DND-41 (cell line): ENCODE results near the gene MSI2.

Experiments used
- ATAC-seq: fragments of 200-7000 bp; cut with Tn5 transposase; 3 replicates; pipeline ENCODE4 v1.9.1; 2021; ENCODE audit warnings: low read depth; ENCODE audit not compliant: insufficient read depth
- DNase-seq: peaks from one replicate; pipeline ENCODE4 v3.0.0-alpha.2; 2020
- H2AFZ ChIP-seq: 2 replicates; pipeline ENCODE4 v1.6.0; 2012; ENCODE audit warnings: low read depth, low read length
- H3K27ac ChIP-seq: 2 replicates; pipeline ENCODE4 v1.5.1; 2012; ENCODE audit warnings: low read length, inconsistent platforms
- H3K27me3 ChIP-seq: fragments of 200-600 bp; sonication (generic); 2 replicates; pipeline ENCODE4 v1.6.0; 2012; ENCODE audit warnings: low read length, mild to moderate bottlenecking, inconsistent platforms; ENCODE audit not compliant: insufficient read depth, poor library complexity
- H3K36me3 ChIP-seq: 2 replicates; pipeline ENCODE4 v1.5.1; 2012; ENCODE audit warnings: low read length, inconsistent platforms; ENCODE audit not compliant: insufficient read depth
- H3K4me1 ChIP-seq: 2 replicates; pipeline ENCODE4 v1.5.1; 2012; ENCODE audit warnings: mild to moderate bottlenecking, low read length; ENCODE audit not compliant: insufficient read depth
- H3K4me2 ChIP-seq: 2 replicates; pipeline ENCODE4 v1.6.0; 2012; ENCODE audit warnings: mild to moderate bottlenecking, moderate library complexity, low read length, inconsistent platforms; ENCODE audit not compliant: insufficient read depth
- H3K4me3 ChIP-seq, 2 experiments: fragments of 200-600 bp in 1 of 2; shearing (Covaris generic) in 1 of 2; 2 replicates each; pipeline ENCODE4 v1.5.1; 2012 to 2016; ENCODE audit warnings: inconsistent platforms in 2 of 2, low read length in 2 of 2, mild to moderate bottlenecking in 2 of 2, low read depth in 1 of 2, moderate library complexity in 1 of 2
- H3K79me2 ChIP-seq: 2 replicates; pipeline ENCODE4 v1.6.0; 2012; ENCODE audit warnings: low read length, inconsistent platforms; ENCODE audit not compliant: insufficient read depth
- H3K9ac ChIP-seq: 2 replicates; pipeline ENCODE4 v1.6.0; 2012; ENCODE audit warnings: low read depth, mild to moderate bottlenecking, inconsistent platforms, low read length, moderate library complexity
- H3K9me3 ChIP-seq: 2 replicates; pipeline ENCODE4 v1.5.1; 2012; ENCODE audit warnings: low read length, moderate library complexity, mild to moderate bottlenecking, inconsistent platforms; ENCODE audit not compliant: insufficient read depth, severe bottlenecking
- H4K20me1 ChIP-seq: 2 replicates; pipeline ENCODE4 v1.6.0; 2012; ENCODE audit warnings: low read length; ENCODE audit not compliant: insufficient read depth
- CTCF ChIP-seq: IDR thresholded peaks from 2 replicates; pipeline ENCODE4 v1.5.1; 2012; ENCODE audit warnings: borderline replicate concordance, low read length, moderate library complexity, mild to moderate bottlenecking; ENCODE audit not compliant: poor library complexity, severe bottlenecking; ENCODE audit errors: extremely low read depth
- EZH2 ChIP-seq: IDR thresholded peaks from 3 replicates; pipeline ENCODE4 v1.6.1; 2012; ENCODE audit warnings: borderline replicate concordance, low read depth, mild to moderate bottlenecking, moderate library complexity, low read length, inconsistent platforms; ENCODE audit not compliant: severe bottlenecking

Gene MSI2

GRCh38 chr17:57327176-57327970 lies 71.0 kb downstream of the MSI2 start:
- Histone ChIP-seq H3K27ac (peak overlapping the region; percentile 59), H3K4me3 (no peak overlapping the region), H4K20me1 (peaks cover 86% of the 10 kb centered on the region), H3K27me3 (no peaks in the 10 kb centered on the region), H3K9me3 (no peaks in the 10 kb centered on the region), H3K4me1 (peaks cover 49% of the 10 kb centered on the region), H3K9ac (no peak overlapping the region), H3K4me2 (no peak overlapping the region), H3K36me3 (peaks cover 95% of the 10 kb centered on the region), H2AFZ (no peak overlapping the region), H3K79me2 (peaks cover 100% of the 10 kb centered on the region)
- TF ChIP-seq CTCF = no peak
- no peak for TF ChIP-seq EZH2
- ATAC-seq (no peak), DNase-seq (no peak)

GRCh38 chr17:57328109-57328882 lies 72.0 kb downstream of the MSI2 start:
- TF ChIP-seq EZH2 (no peak), CTCF (no peak)
- Histone ChIP-seq H3K36me3 (peaks cover 92% of the 10 kb centered on the region), H3K9me3 (no peaks in the 10 kb centered on the region), H3K4me2 (no peak overlapping the region), H2AFZ (no peak overlapping the region), H3K27ac (peak overlapping the region; percentile 59), H4K20me1 (peaks cover 80% of the 10 kb centered on the region), H3K27me3 (no peaks in the 10 kb centered on the region), H3K4me1 (peaks cover 49% of the 10 kb centered on the region), H3K4me3 (no peak overlapping the region), H3K9ac (no peak overlapping the region), H3K79me2 (peaks cover 99% of the 10 kb centered on the region)
- ATAC-seq = peak; percentile 73
- peak; percentile 26 for DNase-seq

- H3K9ac ChIP-seq = no peak overlapping the region
- TF ChIP-seq CTCF (no peak), EZH2 (no peak)
- no peaks in the 10 kb centered on the region for H3K9me3 ChIP-seq
- peaks cover 87% of the 10 kb centered on the region for H3K36me3 ChIP-seq
- no peaks in the 10 kb centered on the region for H3K27me3 ChIP-seq
- peaks cover 45% of the 10 kb centered on the region for H3K4me1 ChIP-seq
- DNase-seq (no peak), ATAC-seq (no peak)
- H3K79me2 ChIP-seq = peaks cover 99% of the 10 kb centered on the region
- H2AFZ ChIP-seq = no peak overlapping the region
- no peak overlapping the region for H3K4me2 ChIP-seq
- H3K4me3 ChIP-seq = no peak overlapping the region
- peaks cover 77% of the 10 kb centered on the region for H4K20me1 ChIP-seq
- H3K27ac ChIP-seq = peak overlapping the region; percentile 52; the same call in 1 of the 2 replicates
Observed at GRCh38 chr17:57329380-57330214, 73.3 kb downstream of the MSI2 start.
